Upper lobe of left lung (tissue), 6 donors: Measurements from ENCODE around the gene MUC7. TPM values are rescaled to one million over a fixed set of nuclear protein-coding genes. Genes with fewer than 3 reads are reported as not detected.

ENCODE experiments used
- ATAC-seq, 2 donors: fragments of 200-7000 bp; cut with Tn5 transposase; one replicate each; pipeline ENCODE4 v1.9.1; 2022; ENCODE audit warnings: mild to moderate bottlenecking in 2 of 2, moderate library complexity in 2 of 2; ENCODE audit not compliant: low FRiP score in 2 of 2
- DNase-seq, 2 donors: peaks; one replicate each; pipeline ENCODE4 v3.0.0-alpha.2; 2019 to 2020
- H3K27ac ChIP-seq, 4 donors: fragments of 200-600 bp; sonication (generic); one replicate each; pipeline ENCODE4 v1.5.1; 2016 to 2019
- H3K27me3 ChIP-seq, 4 donors: fragments of 200-600 bp; sonication (generic); one replicate each; pipeline ENCODE4 v1.5.1; 2017 to 2019
- H3K36me3 ChIP-seq, 4 donors: fragments of 200-600 bp; sonication (generic); one replicate each; pipeline ENCODE4 v1.5.1; 2016 to 2019
- H3K4me1 ChIP-seq, 4 donors: fragments of 200-600 bp; sonication (generic); one replicate each; pipeline ENCODE4 v1.5.1; 2018 to 2019
- H3K4me3 ChIP-seq, 4 donors: fragments of 200-600 bp; sonication (generic); one replicate each; pipeline ENCODE4 v1.5.1; 2017 to 2019; ENCODE audit warnings: mild to moderate bottlenecking in 2 of 4, moderate library complexity in 1 of 4
- H3K9me3 ChIP-seq, 4 donors: fragments of 200-600 bp; sonication (generic); one replicate each; pipeline ENCODE4 v1.5.1; 2018 to 2019
- CTCF ChIP-seq, 6 experiments: fragments of 450-650 bp in 4 of 6; fragments of 200-600 bp in 2 of 6; sonication (generic) in 2 of 6; IDR thresholded peaks; one replicate each; pipeline ENCODE4 v1.5.1; 2016 to 2019; ENCODE audit warnings: antibody characterized with exemption in 6 of 6
- EP300 ChIP-seq, 4 donors: sonication (generic); formaldehyde crosslinking; IDR thresholded peaks; one replicate each; pipeline ENCODE4 v1.5.1; 2017; ENCODE audit warnings: antibody characterized with exemption in 4 of 4, control low read depth in 2 of 4
- POLR2A ChIP-seq, 4 donors: fragments of 450-650 bp; IDR thresholded peaks; one replicate each; pipeline ENCODE4 v1.5.1; 2016 to 2017; ENCODE audit warnings: antibody characterized with exemption in 4 of 4, mild to moderate bottlenecking in 2 of 4
- POLR2AphosphoS5 ChIP-seq, 2 donors: sonication (generic); formaldehyde crosslinking; IDR thresholded peaks; one replicate each; pipeline ENCODE4 v1.5.1; 2017; ENCODE audit warnings: antibody characterized with exemption in 2 of 2
- WGBS, 2 donors: methylation state at CpG; one replicate each; pipeline ENCODE4 v1.1.5; 2017 to 2018; 5-methylcytosine and 5-hydroxymethylcytosine counted together
- total RNA-seq, 6 donors: library from RNA; depleted of rRNA in 4 of 6; stranded (reverse); fragments of >200 nt in 4 of 6; gene quantifications; one replicate each; pipeline versions ENCODE4 v1.1.0 to v1.2.1, GENCODE V29; 2016 to 2021
- donor health status: DM: no; HTN: no; CAD: no; lungs with moderate emphysema.
- donor health status: DM: no; HTN: yes; CAD: no; lungs with severe emphysema.

The MUC7 gene
- total RNA-seq, 6 donors from 2014 or later = not detected

GRCh38 chr4:70522626-70523025 is 50.6 kb downstream of the MUC7 start:
- 80 to 90% methylated on average over 7 of the region's 7 CpGs for WGBS, 2 donors
- DNase-seq = no peak
- H3K9me3 ChIP-seq = no peaks in the 10 kb centered on the region

GRCh38 chr4:70530997-70531396 is 59.0 kb downstream of the MUC7 start:
- Histone ChIP-seq H3K36me3 (no peaks in the 10 kb centered on the region), H3K27ac (no peak overlapping the region), H3K4me3 (no peak overlapping the region), H3K4me1 (no peaks in the 10 kb centered on the region), H3K27me3 (no peaks in the 10 kb centered on the region), H3K9me3 (no peaks in the 10 kb centered on the region)
- DNase-seq (no peak), ATAC-seq (no peak)
- TF ChIP-seq EP300 (IDR thresholded peaks at IDR 0.05) (no peak), POLR2AphosphoS5 (IDR thresholded peaks at IDR 0.05) (no peak), CTCF (IDR thresholded peaks at IDR 0.05) (no peak), POLR2A (IDR thresholded peaks at IDR 0.05) (no peak)
- 72 to 76% methylated on average over 5 of the region's 5 CpGs for WGBS, 2 donors

More at GRCh38 chr4:70522626-70523025, 50.6 kb downstream of the MUC7 start:
- TF ChIP-seq CTCF (IDR thresholded peaks at IDR 0.05) (no peak), POLR2AphosphoS5 (IDR thresholded peaks at IDR 0.05) (no peak), POLR2A (IDR thresholded peaks at IDR 0.05) (no peak), EP300 (IDR thresholded peaks at IDR 0.05) (no peak)
- Histone ChIP-seq H3K27ac (no peak overlapping the region), H3K4me1 (no peaks in the 10 kb centered on the region), H3K36me3 (no peaks in the 10 kb centered on the region), H3K4me3 (no peak overlapping the region), H3K27me3 (no peaks in the 10 kb centered on the region)
- no peak for ATAC-seq

GRCh38 chr4:70531981-70532380 is 60.0 kb downstream of the MUC7 start:
- 58 to 83% methylated on average over 2 of the region's 2 CpGs for WGBS, 2 donors
- TF ChIP-seq EP300 (IDR thresholded peaks at IDR 0.05) (no peak), POLR2AphosphoS5 (IDR thresholded peaks at IDR 0.05) (no peak), POLR2A (IDR thresholded peaks at IDR 0.05) (no peak), CTCF (IDR thresholded peaks at IDR 0.05) (no peak)

More at GRCh38 chr4:70531981-70532380, 60.0 kb downstream of the MUC7 start:
- no peaks in the 10 kb centered on the region for H3K9me3 ChIP-seq
- H3K4me3 ChIP-seq = no peak overlapping the region
- no peaks in the 10 kb centered on the region for H3K27me3 ChIP-seq
- no peaks in the 10 kb centered on the region for H3K36me3 ChIP-seq
- no peak overlapping the region for H3K27ac ChIP-seq
- no peaks in the 10 kb centered on the region for H3K4me1 ChIP-seq
- DNase-seq (no peak), ATAC-seq (no peak)

Other genes starting within 250 kb of the MUC7 start
- gene FDCSP, start 246.1 kb upstream of the MUC7 start, total RNA-seq = under 1 TPM in 1 of 6 donors, not detected in 5; 0.51 TPM
- not detected for gene CSN3, start 229.6 kb upstream of the MUC7 start, total RNA-seq
- gene CABS1, start 137.2 kb upstream of the MUC7 start, total RNA-seq = not detected
- not detected for gene SMR3A, start 111.4 kb upstream of the MUC7 start, total RNA-seq
- gene SMR3B, start 89.1 kb upstream of the MUC7 start, total RNA-seq = not detected
- not detected for gene OPRPN, start 74.3 kb upstream of the MUC7 start, total RNA-seq
- not detected for gene AMTN, start 46.4 kb downstream of the MUC7 start, total RNA-seq
- gene AMBN, start 120.1 kb downstream of the MUC7 start, total RNA-seq = not detected
- under 1 TPM in 2 of 6 donors, not detected in 4; 0.17 to 0.26 TPM for gene ENAM, start 156.5 kb downstream of the MUC7 start, total RNA-seq
- 100 to 1,000 TPM in 4 of 6 donors, 10 to 100 TPM in 2; 12.6 to 508 (median 254) TPM for gene JCHAIN, start 194.3 kb downstream of the MUC7 start, total RNA-seq
- gene UTP3, start 216.3 kb downstream of the MUC7 start, total RNA-seq = 10 to 100 TPM; 18.9 to 33.4 (median 27.9) TPM
- 100 to 1,000 TPM in 2 of 6 donors, 10 to 100 TPM in 4; 65.1 to 161 (median 80.8) TPM for gene RUFY3, start 249.8 kb downstream of the MUC7 start, total RNA-seq